Activated CD4-positive, CD25-positive, alpha-beta regulatory T cell (primary cell): ENCODE results near the gene CORT.
A peak's percentile ranks its signal among the peaks of the same experiment; 100 is the strongest.
"Not testable (repeated sequence)": the region's sequence is repeated elsewhere in the genome, so short reads cannot be mapped to it uniquely, and the experiment has no call there.

Source experiments
- DNase-seq, 4 experiments: peaks; one replicate each; lab custom pipeline; 2025; lab: John Stamatoyannopoulos, UW

Gene CORT

GRCh38 chr1:10449751-10450150, at the start of gene CORT:
Gene CORT (plus strand): TSS chr1:10450031. CDS start chr1:10450224, 193 bp downstream.
- no peak for DNase-seq

GRCh38 chr1:10401281-10401680, 48.5 kb upstream of the CORT start:
- DNase-seq = no peak

- no peak for DNase-seq
These were observed 47.0 kb upstream of the CORT start for GRCh38 chr1:10402729-10403274.

- no peak for DNase-seq
These were observed 42.6 kb upstream of the CORT start for GRCh38 chr1:10407201-10407600.

GRCh38 chr1:10415211-10415930, 34.5 kb upstream of the CORT start:
- DNase-seq = no peak

GRCh38 chr1:10415967-10416366, 33.9 kb upstream of the CORT start:
- not testable (repeated sequence) for DNase-seq

- not testable (repeated sequence) for DNase-seq
These were observed 31.1 kb upstream of the CORT start for GRCh38 chr1:10418741-10419140.

- no peak for DNase-seq
These were observed 30.5 kb upstream of the CORT start for GRCh38 chr1:10419351-10419750.

- DNase-seq = no peak
These were observed 28.2 kb upstream of the CORT start for GRCh38 chr1:10421637-10422036.

- DNase-seq = no peak
These were observed 25.8 kb upstream of the CORT start for GRCh38 chr1:10424034-10424433.

GRCh38 chr1:10424651-10425050, 25.2 kb upstream of the CORT start:
- DNase-seq = no peak

- not testable (repeated sequence) for DNase-seq
These were observed 23.9 kb upstream of the CORT start for GRCh38 chr1:10425826-10426534.

GRCh38 chr1:10426535-10426848, 23.3 kb upstream of the CORT start:
- DNase-seq = not testable (repeated sequence)

GRCh38 chr1:10428984-10429383, 20.8 kb upstream of the CORT start:
- DNase-seq = no peak

- DNase-seq = no peak
These were observed 20.0 kb upstream of the CORT start for GRCh38 chr1:10429868-10430215.

GRCh38 chr1:10430216-10431069, 19.4 kb upstream of the CORT start, which contains the start of gene CENPS:
Gene CENPS (plus strand): TSS chr1:10430433. CDS start chr1:10430518, 85 bp downstream.
- peak; percentile 81 to 88 (median 86) for DNase-seq

- DNase-seq = no peak
These were observed 18.6 kb upstream of the CORT start for GRCh38 chr1:10431070-10431730.

GRCh38 chr1:10432910-10433700, 16.7 kb upstream of the CORT start:
- DNase-seq = no peak

GRCh38 chr1:10433790-10434189, 16.0 kb upstream of the CORT start:
- no peak for DNase-seq

- DNase-seq = no peak
These were observed 15.2 kb upstream of the CORT start for GRCh38 chr1:10434590-10434989.

- DNase-seq = no peak
These were observed 12.8 kb upstream of the CORT start for GRCh38 chr1:10437052-10437451.
